ENCODE measurements around the gene ATP1B3.

ATP1B3 gene

DNA sequence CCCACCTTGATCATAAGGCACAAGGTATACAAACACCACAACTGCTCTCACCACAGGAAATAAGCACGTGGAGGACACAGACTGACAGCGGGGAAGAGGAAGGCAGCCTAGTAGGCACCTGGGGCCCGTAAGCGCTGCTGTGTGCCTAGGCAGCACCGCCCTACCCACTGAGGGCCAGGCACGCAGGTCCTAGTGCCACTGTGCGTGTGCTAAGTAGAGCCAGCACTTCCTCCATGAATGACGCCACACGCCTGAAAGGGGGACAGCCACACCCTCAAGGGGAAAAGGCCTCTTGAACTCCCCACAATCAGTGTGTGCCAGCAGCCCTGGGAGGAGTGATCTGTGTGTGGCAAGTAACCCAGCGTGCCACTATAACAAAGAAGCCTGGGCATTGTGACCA is 73.0 kb downstream of the ATP1B3 start:
- DNase-seq (ENCODE audit: low read depth in 2 of 2): no peak
- H3K4me3 ChIP-seq (replicated peaks in 1 of 2; ENCODE audit: low read depth in 2 of 2, low read length in 2 of 2): no peak overlapping the region
- TF ChIP-seq, protein P1, sequence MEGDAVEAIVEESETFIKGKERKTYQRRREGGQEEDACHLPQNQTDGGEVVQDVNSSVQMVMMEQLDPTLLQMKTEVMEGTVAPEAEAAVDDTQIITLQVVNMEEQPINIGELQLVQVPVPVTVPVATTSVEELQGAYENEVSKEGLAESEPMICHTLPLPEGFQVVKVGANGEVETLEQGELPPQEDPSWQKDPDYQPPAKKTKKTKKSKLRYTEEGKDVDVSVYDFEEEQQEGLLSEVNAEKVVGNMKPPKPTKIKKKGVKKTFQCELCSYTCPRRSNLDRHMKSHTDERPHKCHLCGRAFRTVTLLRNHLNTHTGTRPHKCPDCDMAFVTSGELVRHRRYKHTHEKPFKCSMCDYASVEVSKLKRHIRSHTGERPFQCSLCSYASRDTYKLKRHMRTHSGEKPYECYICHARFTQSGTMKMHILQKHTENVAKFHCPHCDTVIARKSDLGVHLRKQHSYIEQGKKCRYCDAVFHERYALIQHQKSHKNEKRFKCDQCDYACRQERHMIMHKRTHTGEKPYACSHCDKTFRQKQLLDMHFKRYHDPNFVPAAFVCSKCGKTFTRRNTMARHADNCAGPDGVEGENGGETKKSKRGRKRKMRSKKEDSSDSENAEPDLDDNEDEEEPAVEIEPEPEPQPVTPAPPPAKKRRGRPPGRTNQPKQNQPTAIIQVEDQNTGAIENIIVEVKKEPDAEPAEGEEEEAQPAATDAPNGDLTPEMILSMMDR (IDR thresholded peaks at IDR 0.05; ENCODE audit: low read depth, low read length): no peak

DNA sequence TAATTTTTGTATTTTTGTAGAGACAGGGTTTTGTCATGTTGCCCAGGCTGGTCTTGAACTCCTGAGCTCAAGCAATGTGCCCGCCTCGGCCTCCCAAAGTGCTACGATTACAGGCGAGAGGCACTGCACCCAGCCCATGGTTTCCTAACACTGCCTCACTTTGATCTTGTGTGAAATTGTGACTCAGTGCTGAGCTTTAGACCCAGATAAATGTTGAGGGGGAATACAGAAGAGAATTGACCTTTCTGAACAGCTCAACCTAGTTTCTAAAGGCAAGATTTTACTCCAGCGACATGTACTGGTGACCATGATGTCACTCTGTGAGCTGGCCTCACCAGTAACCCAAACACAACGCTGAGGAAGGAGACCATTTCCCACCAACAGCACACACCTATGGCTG is 73.5 kb downstream of the ATP1B3 start:
- TF ChIP-seq, protein P1 (IDR thresholded peaks at IDR 0.05; ENCODE audit: low read depth, low read length): no peak
- no peak for DNase-seq (ENCODE audit: low read depth in 2 of 2)
- no peak overlapping the region for H3K4me3 ChIP-seq (replicated peaks in 1 of 2; ENCODE audit: low read depth in 2 of 2, low read length in 2 of 2)

DNA sequence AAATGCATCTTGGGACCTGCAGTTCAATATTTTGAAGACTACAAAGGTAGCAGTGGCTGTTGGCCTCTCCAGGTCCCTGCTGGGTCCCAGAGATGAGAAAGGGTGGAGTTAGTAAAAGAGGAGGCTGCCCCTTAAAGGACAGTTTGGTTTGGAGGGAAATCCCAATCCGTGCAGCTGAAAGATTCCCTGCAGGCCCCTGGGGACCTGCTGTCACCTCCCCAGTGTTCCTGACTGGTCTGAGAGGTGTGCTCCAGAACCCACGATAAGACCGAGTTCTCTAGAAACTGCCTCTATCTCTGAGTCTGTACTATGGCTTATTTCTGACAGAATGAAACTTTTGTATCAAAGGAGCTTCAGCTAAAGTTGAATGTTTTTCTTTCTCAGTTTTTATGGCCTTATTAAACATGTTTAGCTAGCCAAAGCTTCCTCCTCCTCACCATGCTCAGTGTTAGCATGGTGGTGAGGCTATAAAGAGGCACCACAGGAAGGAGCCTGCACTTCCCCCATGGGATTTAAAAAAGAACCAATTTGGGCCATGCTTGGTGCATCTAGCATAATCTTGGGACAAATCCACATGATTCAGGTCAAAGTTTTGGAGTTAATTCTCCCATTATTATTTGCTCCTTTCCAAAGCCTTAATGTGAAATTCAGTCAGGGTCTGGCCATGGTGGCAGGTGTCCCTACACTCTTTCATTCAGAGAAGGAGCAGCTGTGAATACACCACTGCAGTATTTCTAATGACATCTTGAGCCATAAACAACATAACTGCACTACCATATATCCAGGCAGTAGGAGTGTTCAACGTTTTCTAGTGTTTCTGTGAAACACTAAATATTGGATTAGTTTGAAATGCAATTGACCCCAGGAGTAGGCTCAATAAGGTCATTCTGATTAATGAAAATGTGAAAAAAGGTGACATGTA is 74.4 kb downstream of the ATP1B3 start:
- TF ChIP-seq, protein P1 (IDR thresholded peaks at IDR 0.05; ENCODE audit: low read depth, low read length): no peak
- no peak for DNase-seq (ENCODE audit: low read depth in 2 of 2)
- no peak overlapping the region for H3K4me3 ChIP-seq (replicated peaks in 1 of 2; ENCODE audit: low read depth in 2 of 2, low read length in 2 of 2)

DNA sequence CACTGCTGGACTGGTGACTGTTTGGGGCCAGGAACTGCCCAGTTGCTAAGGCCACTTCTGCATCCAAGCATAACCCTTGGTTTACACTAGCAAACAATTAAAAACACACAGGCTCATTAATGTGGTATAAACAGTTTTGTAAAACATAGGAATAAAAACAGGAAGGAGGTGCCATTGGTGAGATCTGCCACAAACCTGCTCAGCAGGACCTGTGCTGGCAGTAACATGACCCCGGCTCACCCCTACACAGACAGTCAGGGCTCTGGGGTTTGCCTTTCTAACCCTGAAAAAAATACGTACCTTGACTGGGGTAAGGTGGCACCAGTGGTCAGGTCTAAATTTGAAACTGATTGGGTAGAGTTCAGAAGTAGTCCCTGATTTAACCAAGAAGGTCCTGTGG is 76.2 kb downstream of the ATP1B3 start:
- no peak for DNase-seq (ENCODE audit: low read depth in 2 of 2)
- TF ChIP-seq, protein P1 (IDR thresholded peaks at IDR 0.05; ENCODE audit: low read depth, low read length): no peak
- H3K4me3 ChIP-seq (replicated peaks in 1 of 2; ENCODE audit: low read depth in 2 of 2, low read length in 2 of 2): no peak overlapping the region

DNA sequence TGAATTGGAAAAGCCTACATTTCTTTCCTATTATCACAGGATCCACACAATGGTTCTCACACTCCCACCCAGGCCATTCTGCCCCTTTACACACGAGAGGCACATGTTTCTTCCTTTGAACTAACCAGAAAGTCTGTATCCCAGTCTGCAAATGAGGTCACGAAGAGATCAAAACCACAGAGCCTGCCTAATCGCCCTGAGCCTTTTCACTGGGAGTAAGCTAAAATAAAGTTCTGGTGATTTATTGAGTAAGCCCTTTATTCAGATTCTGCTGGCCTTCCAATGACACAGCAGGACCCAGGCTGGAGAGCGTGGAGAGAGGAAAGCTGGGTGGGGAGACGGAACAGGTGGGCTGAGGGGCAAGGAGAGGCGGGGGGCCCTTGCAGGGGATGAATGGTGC is 78.7 kb downstream of the ATP1B3 start:
- TF ChIP-seq, protein P1 (IDR thresholded peaks at IDR 0.05; ENCODE audit: low read depth, low read length): no peak
- no peak for DNase-seq (ENCODE audit: low read depth in 2 of 2)
- no peak overlapping the region for H3K4me3 ChIP-seq (replicated peaks in 1 of 2; ENCODE audit: low read depth in 2 of 2, low read length in 2 of 2)

DNA sequence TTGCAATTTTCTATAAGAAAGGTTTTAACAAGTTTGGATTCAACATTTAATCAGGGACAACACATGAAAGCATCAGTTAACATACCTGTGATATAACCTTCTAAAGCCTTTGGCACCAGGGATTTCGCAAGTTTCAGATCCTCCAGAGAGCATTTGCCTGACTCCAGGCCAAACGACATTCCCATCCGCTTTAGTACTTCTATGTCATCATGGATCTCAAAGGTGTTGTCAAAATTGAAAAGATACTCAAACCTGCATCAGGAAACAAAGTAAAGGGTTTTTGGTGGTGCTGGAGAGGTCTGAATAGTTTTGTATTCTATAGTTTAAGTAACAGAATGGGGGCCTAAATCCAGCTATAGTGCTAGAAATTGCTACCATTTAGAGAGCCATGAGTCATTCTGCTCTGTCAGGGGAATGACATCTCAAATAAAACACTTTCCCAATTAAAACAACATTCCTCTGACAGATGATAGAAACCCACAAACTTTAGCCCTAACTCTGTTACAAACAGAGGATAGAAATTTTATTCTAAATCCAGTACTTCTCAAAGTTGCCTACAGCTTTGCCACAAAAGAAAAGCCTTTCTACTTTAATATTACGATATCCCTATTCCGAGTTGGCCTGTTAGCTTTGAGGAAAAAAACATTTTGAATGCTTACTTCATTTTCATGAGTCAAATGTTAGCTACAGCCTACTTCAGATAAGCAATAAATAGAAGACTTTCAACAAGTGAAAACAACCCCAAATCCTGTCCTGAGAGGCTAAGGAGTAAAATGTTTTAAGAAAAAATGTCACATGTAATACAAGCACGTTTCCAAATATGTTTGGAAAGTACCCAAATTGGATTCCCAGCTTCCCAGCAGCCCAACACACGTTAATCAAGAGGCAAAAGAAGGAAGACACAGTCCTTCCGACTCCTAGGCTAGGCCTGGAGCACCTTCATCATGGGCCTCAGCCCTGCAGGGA is 83.4 kb downstream of the ATP1B3 start:
- TF ChIP-seq, protein P1 (IDR thresholded peaks at IDR 0.05; ENCODE audit: low read depth, low read length): no peak
- peak; percentile 80 to 81 for DNase-seq (ENCODE audit: low read depth in 2 of 2)
- no peak overlapping the region for H3K4me3 ChIP-seq (replicated peaks in 1 of 2; ENCODE audit: low read depth in 2 of 2, low read length in 2 of 2)
